PC-3 (cell line): Measurements from ENCODE around the gene MAST4. TPM values are rescaled to one million over a fixed set of nuclear protein-coding genes. Genes with fewer than 3 reads are reported as not detected.
A peak's percentile ranks its signal among the peaks of the same experiment; 100 is the strongest.

ENCODE experiments used
- ATAC-seq: fragments of 200-7000 bp; cut with Tn5 transposase; 2 replicates; pipeline ENCODE4 v1.9.1; 2020; ENCODE audit warnings: mild to moderate bottlenecking, moderate library complexity
- BruUV-seq: library from RNA; stranded (reverse); fragments of 400-500 nt; replicated peaks from 2 replicates; lab custom pipeline; 2021; lab: Mats Ljungman, UMichigan
- CTCF ChIA-PET: fragments of 300-600 bp; sonication (Branson Sonifier 250); formaldehyde crosslinking; loops from one replicate; lab custom pipeline; 2022; ENCODE audit warnings: antibody characterized with exemption; lab: Charles Lee
- POLR2A ChIA-PET: fragments of 300-600 bp; sonication (Branson Sonifier 250); formaldehyde crosslinking; loops from one replicate; lab custom pipeline; 2022; ENCODE audit warnings: antibody characterized with exemption; ENCODE audit not compliant: unreplicated experiment; lab: Charles Lee
- DNase-seq: peaks from one replicate; pipeline ENCODE4 v3.0.0-alpha.2; 2015
- H2AFZ ChIP-seq: fragments of 300-600 bp; sonication (generic); 2 replicates; pipeline ENCODE4 v1.6.0; 2016; ENCODE audit warnings: antibody characterized with exemption, low read length
- H3F3A ChIP-seq: fragments of 300-600 bp; sonication (generic); one replicate; pipeline ENCODE4 v1.6.0; 2017; ENCODE audit warnings: antibody characterized with exemption, low read length, control low read depth, mild to moderate bottlenecking; ENCODE audit not compliant: unreplicated experiment
- H3K27ac ChIP-seq: fragments of 300-600 bp; sonication (generic); 2 replicates; pipeline ENCODE4 v1.5.1; 2016; ENCODE audit warnings: mild to moderate bottlenecking, low read length
- H3K27me3 ChIP-seq: fragments of 300-600 bp; sonication (generic); 2 replicates; pipeline ENCODE4 v1.6.1; 2016; ENCODE audit warnings: low read length, mixed read lengths
- H3K36me3 ChIP-seq: fragments of 300-600 bp; sonication (generic); 2 replicates; pipeline ENCODE4 v1.6.1; 2016; ENCODE audit warnings: low read depth, mixed run types, low read length, mixed read lengths
- H3K4me1 ChIP-seq: fragments of 300-600 bp; sonication (generic); 2 replicates; pipeline ENCODE4 v1.5.1; 2016; ENCODE audit warnings: low read length; ENCODE audit not compliant: insufficient read depth
- H3K4me2 ChIP-seq: fragments of 300-600 bp; sonication (generic); 2 replicates; pipeline ENCODE4 v1.6.0; 2016; ENCODE audit warnings: low read length
- H3K4me3 ChIP-seq: fragments of 300-600 bp; sonication (generic); 2 replicates; pipeline ENCODE4 v1.5.1; 2016; ENCODE audit warnings: mild to moderate bottlenecking, low read length, mixed read lengths
- H3K79me2 ChIP-seq: fragments of 300-600 bp; sonication (generic); 2 replicates; pipeline ENCODE4 v1.6.1; 2017; ENCODE audit warnings: low read length, mixed read lengths
- H3K9ac ChIP-seq: fragments of 300-600 bp; sonication (generic); 2 replicates; pipeline ENCODE4 v1.6.0; 2016; ENCODE audit warnings: mild to moderate bottlenecking, low read length
- H3K9me2 ChIP-seq: fragments of 300-600 bp; sonication (generic); replicated peaks from 2 replicates; pipeline ENCODE4 v1.6.1; 2016; ENCODE audit warnings: mixed run types, low read length, mixed read lengths
- H3K9me3 ChIP-seq: fragments of 300-600 bp; sonication (generic); 2 replicates; pipeline ENCODE4 v1.6.1; 2016; ENCODE audit warnings: low read length, mixed read lengths
- H4K20me1 ChIP-seq: fragments of 300-600 bp; sonication (generic); 2 replicates; pipeline ENCODE4 v1.6.1; 2016; ENCODE audit warnings: low read length, mixed read lengths
- EZH2 ChIP-seq: fragments of 300-600 bp; sonication (generic); IDR thresholded peaks from one replicate; pipeline ENCODE4 v1.6.1; 2017; ENCODE audit warnings: antibody characterized with exemption, mild to moderate bottlenecking, low read length; ENCODE audit not compliant: unreplicated experiment
- EZH2phosphoT487 ChIP-seq: fragments of 300-600 bp; sonication (generic); IDR thresholded peaks from 2 replicates; pipeline ENCODE4 v1.6.1; 2018; ENCODE audit warnings: mild to moderate bottlenecking, antibody characterized with exemption, low read length, borderline replicate concordance
- intact Hi-C: fragments of 100-400 bp; cut with micrococcal nuclease; formaldehyde crosslinking; loops from 2 replicates; pipeline ENCODE4 v1.9.0; 2023
- total RNA-seq: library from RNA; depleted of rRNA; stranded (reverse); fragments of >200 nt; gene quantifications from 2 replicates; pipeline ENCODE4 v1.2.3, GENCODE V29; 2014
- TF ChIP-seq, protein P1 (sequence below): fragments of 300-600 bp; sonication (generic); conservative IDR thresholded peaks from 2 replicates; pipeline ENCODE4 v1.5.1; 2017; ENCODE audit warnings: antibody characterized with exemption, low read depth, mild to moderate bottlenecking, low read length

MAST4 gene
- total RNA-seq, 1 experiment from 2014 or later = 7.9 TPM

DNA sequence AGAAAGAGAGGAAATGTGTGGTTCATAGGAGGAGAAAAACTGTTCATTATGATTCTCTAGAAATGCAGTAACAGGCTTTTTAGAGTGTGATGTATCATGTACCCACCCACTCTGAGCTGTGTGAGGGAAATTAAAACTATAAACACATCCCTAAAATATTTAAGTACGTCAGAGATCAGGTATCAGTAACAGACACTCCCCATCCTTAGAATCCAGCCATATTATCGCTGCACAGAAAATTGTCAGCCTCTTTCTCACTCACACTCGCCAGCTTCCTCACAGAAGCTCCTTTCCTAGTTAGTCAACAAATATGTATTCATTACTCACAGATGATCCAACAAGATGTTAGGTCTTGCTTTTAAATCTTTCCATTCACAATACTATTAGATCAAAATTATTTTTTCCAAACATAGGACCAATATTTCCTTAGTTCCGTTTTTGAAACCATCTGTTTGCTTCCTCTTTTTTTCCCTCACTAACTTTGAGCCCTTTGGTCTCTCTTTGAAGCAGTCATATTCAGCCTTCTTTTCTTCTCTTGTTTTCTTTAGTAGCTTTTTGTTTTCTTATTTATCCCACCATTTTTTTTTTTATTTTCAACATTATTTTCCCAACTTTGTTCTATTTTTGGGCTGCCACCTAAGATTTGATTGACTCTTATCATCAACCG lies 13.6 kb upstream of the MAST4 start:
- H3K9ac ChIP-seq = no peak overlapping the region
- BruUV-seq = no TSS peak
- H3K36me3 ChIP-seq = no peaks in the 10 kb centered on the region
- ATAC-seq = no peak
- H3K79me2 ChIP-seq = no peaks in the 10 kb centered on the region
- H3K4me3 ChIP-seq = no peak overlapping the region
- no peaks in the 10 kb centered on the region for H3K4me1 ChIP-seq
- H3K9me2 ChIP-seq = no peaks in the 10 kb centered on the region
- CTCF ChIA-PET = no interaction called here
- intact Hi-C loops = no loop called here
- TF ChIP-seq EZH2phosphoT487 = no peak
- TF ChIP-seq, protein P1, sequence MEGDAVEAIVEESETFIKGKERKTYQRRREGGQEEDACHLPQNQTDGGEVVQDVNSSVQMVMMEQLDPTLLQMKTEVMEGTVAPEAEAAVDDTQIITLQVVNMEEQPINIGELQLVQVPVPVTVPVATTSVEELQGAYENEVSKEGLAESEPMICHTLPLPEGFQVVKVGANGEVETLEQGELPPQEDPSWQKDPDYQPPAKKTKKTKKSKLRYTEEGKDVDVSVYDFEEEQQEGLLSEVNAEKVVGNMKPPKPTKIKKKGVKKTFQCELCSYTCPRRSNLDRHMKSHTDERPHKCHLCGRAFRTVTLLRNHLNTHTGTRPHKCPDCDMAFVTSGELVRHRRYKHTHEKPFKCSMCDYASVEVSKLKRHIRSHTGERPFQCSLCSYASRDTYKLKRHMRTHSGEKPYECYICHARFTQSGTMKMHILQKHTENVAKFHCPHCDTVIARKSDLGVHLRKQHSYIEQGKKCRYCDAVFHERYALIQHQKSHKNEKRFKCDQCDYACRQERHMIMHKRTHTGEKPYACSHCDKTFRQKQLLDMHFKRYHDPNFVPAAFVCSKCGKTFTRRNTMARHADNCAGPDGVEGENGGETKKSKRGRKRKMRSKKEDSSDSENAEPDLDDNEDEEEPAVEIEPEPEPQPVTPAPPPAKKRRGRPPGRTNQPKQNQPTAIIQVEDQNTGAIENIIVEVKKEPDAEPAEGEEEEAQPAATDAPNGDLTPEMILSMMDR = no peak
- TF ChIP-seq EZH2 = no peak
- H3K27me3 ChIP-seq = no peaks in the 10 kb centered on the region
- H3F3A ChIP-seq = no peaks in the 10 kb centered on the region
- DNase-seq = peak; percentile 1
- H3K27ac ChIP-seq = no peak overlapping the region
- H3K9me3 ChIP-seq = no peaks in the 10 kb centered on the region
- POLR2A ChIA-PET = no interaction called here
- no peak overlapping the region for H3K4me2 ChIP-seq
- H2AFZ ChIP-seq = no peak overlapping the region
- no peaks in the 10 kb centered on the region for H4K20me1 ChIP-seq

- H2AFZ ChIP-seq = no peak overlapping the region
- DNase-seq (no peak), ATAC-seq (no peak)
- no peaks in the 10 kb centered on the region for H3K9me3 ChIP-seq
- no peaks in the 10 kb centered on the region for H3K79me2 ChIP-seq
- no peaks in the 10 kb centered on the region for H3F3A ChIP-seq
- no peak overlapping the region for H3K9ac ChIP-seq
- H4K20me1 ChIP-seq = no peaks in the 10 kb centered on the region
- BruUV-seq = no TSS peak
- no peaks in the 10 kb centered on the region for H3K9me2 ChIP-seq
- H3K4me1 ChIP-seq = no peaks in the 10 kb centered on the region
- no peaks in the 10 kb centered on the region for H3K36me3 ChIP-seq
- H3K4me2 ChIP-seq = no peak overlapping the region
- no peak for TF ChIP-seq EZH2phosphoT487
- TF ChIP-seq, protein P1 = no peak
- TF ChIP-seq EZH2 = no peak
- H3K27ac ChIP-seq = no peak overlapping the region
- CTCF ChIA-PET = no interaction called here
- intact Hi-C loops = no loop called here
- POLR2A ChIA-PET = no interaction called here
- H3K4me3 ChIP-seq = no peak overlapping the region
- H3K27me3 ChIP-seq = no peaks in the 10 kb centered on the region
Measured at GRCh38 chr5:66585291-66585690, 10.9 kb upstream of the MAST4 start.

DNA sequence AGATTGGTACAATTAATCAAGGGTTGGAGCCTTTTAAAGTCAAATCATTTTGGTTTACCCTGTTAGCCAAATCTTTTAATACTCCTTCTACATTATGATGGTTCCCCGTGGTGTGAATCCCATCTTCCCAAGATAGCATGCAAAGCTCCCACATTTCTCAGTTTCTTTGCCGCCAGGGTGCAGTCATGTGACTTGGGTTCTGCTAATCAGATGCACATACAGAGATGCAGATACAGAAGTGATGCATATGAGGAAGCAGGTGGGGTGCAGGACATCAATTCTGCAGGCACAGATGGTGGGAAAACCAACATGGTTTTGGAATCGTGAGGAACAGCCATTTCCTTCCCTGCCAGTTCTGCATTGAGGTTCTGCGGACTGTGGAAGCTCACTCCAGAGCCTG lies 8.4 kb upstream of the MAST4 start:
- POLR2A ChIA-PET = no interaction called here
- no peaks in the 10 kb centered on the region for H3F3A ChIP-seq
- no peaks in the 10 kb centered on the region for H3K36me3 ChIP-seq
- no peaks in the 10 kb centered on the region for H3K27me3 ChIP-seq
- CTCF ChIA-PET = no interaction called here
- no TSS peak for BruUV-seq
- no peaks in the 10 kb centered on the region for H4K20me1 ChIP-seq
- H3K9ac ChIP-seq = no peak overlapping the region
- no peaks in the 10 kb centered on the region for H3K9me3 ChIP-seq
- ATAC-seq (no peak), DNase-seq (no peak)
- H3K9me2 ChIP-seq = no peaks in the 10 kb centered on the region
- TF ChIP-seq, protein P1 = no peak
- TF ChIP-seq EZH2 = no peak
- TF ChIP-seq EZH2phosphoT487 = no peak
- intact Hi-C loops = no loop called here
- H2AFZ ChIP-seq = no peak overlapping the region
- no peaks in the 10 kb centered on the region for H3K79me2 ChIP-seq
- no peak overlapping the region for H3K27ac ChIP-seq
- no peaks in the 10 kb centered on the region for H3K4me1 ChIP-seq
- no peak overlapping the region for H3K4me3 ChIP-seq
- no peak overlapping the region for H3K4me2 ChIP-seq
